AG09319 (cell line): ENCODE data around the gene SYTL2.
"Not testable (repeated sequence)": the region's sequence is repeated elsewhere in the genome, so short reads cannot be mapped to it uniquely, and the experiment has no call there.

ENCODE experiments used
- DNase-seq: peaks from one replicate; pipeline ENCODE4 v3.0.0-alpha.2; 2010; ENCODE audit warnings: low read depth; ENCODE audit errors: extremely low read depth
- CTCF ChIP-seq: IDR thresholded peaks from 2 replicates; pipeline ENCODE4 v1.5.1; 2011; ENCODE audit warnings: low read depth, mild to moderate bottlenecking, inconsistent platforms, low read length, moderate library complexity

SYTL2 gene

GRCh38 chr11:85787809-85788760 lies 22.9 kb downstream of the SYTL2 start:
- no peak for DNase-seq
- no peak for TF ChIP-seq CTCF

GRCh38 chr11:85787168-85787567 lies 23.8 kb downstream of the SYTL2 start:
- no peak for DNase-seq
- no peak for TF ChIP-seq CTCF

GRCh38 chr11:85784480-85785265 lies 26.3 kb downstream of the SYTL2 start:
- TF ChIP-seq CTCF: no peak

GRCh38 chr11:85783758-85784157 lies 27.2 kb downstream of the SYTL2 start:
- TF ChIP-seq CTCF: no peak
- DNase-seq: no peak

More at GRCh38 chr11:85784480-85785265, 26.3 kb downstream of the SYTL2 start:
- no peak for DNase-seq

GRCh38 chr11:85780780-85781517 lies 30.0 kb downstream of the SYTL2 start:
- DNase-seq: not testable (repeated sequence)

GRCh38 chr11:85779956-85780640 lies 30.8 kb downstream of the SYTL2 start:
- no peak for DNase-seq
- no peak for TF ChIP-seq CTCF

- DNase-seq: not testable (repeated sequence)
Measured at GRCh38 chr11:85777603-85777972, 33.4 kb downstream of the SYTL2 start.
